ENCODE data around the gene PTGDS. TPM values are rescaled to one million over a fixed set of nuclear protein-coding genes. Genes with fewer than 3 reads are reported as not detected.

PTGDS gene
- total RNA-seq, 1 experiment from 2014 or later: 3.6 TPM

GRCh38 chr9:136968333-136969127 lies 8.8 kb upstream of the PTGDS start:
- Mint-ChIP-seq H3K36me3 (ENCODE audit: insufficient read depth in 1 of 3, low read depth in 3 of 3) (no peaks in the 10 kb centered on the region), H3K9me3 (no peaks in the 10 kb centered on the region), H3K4me1 (peaks cover 7 to 12% of the 10 kb centered on the region in 2 experiments), H3K4me3 (no peak overlapping the region), H3K27ac (no peak overlapping the region), H3K27me3 (ENCODE audit: low read depth) (peaks cover 16% of the 10 kb centered on the region)
- Histone ChIP-seq H4K20me1 (ENCODE audit: control insufficient read depth, insufficient read depth, insufficient read length) (no peaks in the 10 kb centered on the region), H4K8ac (replicated peaks; ENCODE audit: insufficient read length, low read depth, low read length) (no peak overlapping the region), H3K9me3 (ENCODE audit: control insufficient read depth, low read depth, low read length) (no peaks in the 10 kb centered on the region), H3K9ac (ENCODE audit: extremely low read depth, insufficient read length, low read length) (no peak overlapping the region), H2AFZ (ENCODE audit: low read length) (no peak overlapping the region), H2BK120ac (ENCODE audit: low read depth, low read length, poor library complexity, severe bottlenecking) (no peak overlapping the region), H3K79me2 (ENCODE audit: insufficient read depth, low read length) (no peaks in the 10 kb centered on the region), H2BK20ac (ENCODE audit: low read depth, low read length, poor library complexity, severe bottlenecking) (no peak overlapping the region), H3K4ac (ENCODE audit: low read depth, low read length) (no peak overlapping the region), H4K5ac (ENCODE audit: insufficient read length, low read depth, low read length) (no peak overlapping the region), H3K4me1 (ENCODE audit: insufficient read depth, low read length) (peaks cover 2% of the 10 kb centered on the region; the same call in 1 of the 2 replicates), H3T11ph (ENCODE audit: low read length) (no peak overlapping the region), H3K27ac (ENCODE audit: insufficient read length, low read depth, low read length) (no peak overlapping the region), H3K18ac (ENCODE audit: insufficient read length, low read depth, low read length) (no peak overlapping the region), H2BK15ac (ENCODE audit: low read depth, low read length) (no peak overlapping the region), H4K91ac (ENCODE audit: insufficient read length, low read depth, low read length) (no peak overlapping the region), H2AK5ac (ENCODE audit: insufficient read length, low read length) (no peak overlapping the region), H3K79me1 (ENCODE audit: insufficient read depth, low read depth, low read length, poor library complexity, severe bottlenecking) (no peaks in the 10 kb centered on the region), H2BK5ac (ENCODE audit: insufficient read length, low read length) (no peak overlapping the region), H3K4me2 (ENCODE audit: insufficient read depth, insufficient read length, low read length) (no peak overlapping the region), H3K23me2 (ENCODE audit: insufficient read length, low read depth, low read length, poor library complexity, severe bottlenecking) (no peaks in the 10 kb centered on the region), H3K23ac (ENCODE audit: insufficient read length, low read depth, low read length) (no peak overlapping the region), H2BK12ac (ENCODE audit: insufficient read length, low read depth, low read length) (no peak overlapping the region), H3K56ac (ENCODE audit: insufficient read length, low read depth, low read length) (no peak overlapping the region), H3K14ac (ENCODE audit: insufficient read depth, low read length) (no peak overlapping the region), H3K27me3 (ENCODE audit: insufficient read depth, low read length) (no peaks in the 10 kb centered on the region)
- DNase-seq: no peak
- TF ChIP-seq, protein P1, sequence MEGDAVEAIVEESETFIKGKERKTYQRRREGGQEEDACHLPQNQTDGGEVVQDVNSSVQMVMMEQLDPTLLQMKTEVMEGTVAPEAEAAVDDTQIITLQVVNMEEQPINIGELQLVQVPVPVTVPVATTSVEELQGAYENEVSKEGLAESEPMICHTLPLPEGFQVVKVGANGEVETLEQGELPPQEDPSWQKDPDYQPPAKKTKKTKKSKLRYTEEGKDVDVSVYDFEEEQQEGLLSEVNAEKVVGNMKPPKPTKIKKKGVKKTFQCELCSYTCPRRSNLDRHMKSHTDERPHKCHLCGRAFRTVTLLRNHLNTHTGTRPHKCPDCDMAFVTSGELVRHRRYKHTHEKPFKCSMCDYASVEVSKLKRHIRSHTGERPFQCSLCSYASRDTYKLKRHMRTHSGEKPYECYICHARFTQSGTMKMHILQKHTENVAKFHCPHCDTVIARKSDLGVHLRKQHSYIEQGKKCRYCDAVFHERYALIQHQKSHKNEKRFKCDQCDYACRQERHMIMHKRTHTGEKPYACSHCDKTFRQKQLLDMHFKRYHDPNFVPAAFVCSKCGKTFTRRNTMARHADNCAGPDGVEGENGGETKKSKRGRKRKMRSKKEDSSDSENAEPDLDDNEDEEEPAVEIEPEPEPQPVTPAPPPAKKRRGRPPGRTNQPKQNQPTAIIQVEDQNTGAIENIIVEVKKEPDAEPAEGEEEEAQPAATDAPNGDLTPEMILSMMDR (conservative IDR thresholded peaks at IDR 0.05): no peak
- WGBS (ENCODE audit: extremely low coverage, insufficient read length, low lambda C conversion rate): no CpG with 5 or more reads among the region's 17 CpGs
